Measurements from ENCODE around the gene TTC21A. TPM values are rescaled to one million over a fixed set of nuclear protein-coding genes. Genes with fewer than 3 reads are reported as not detected.

Gene TTC21A
- total and polyA plus RNA-seq, 11 donors: 0.72 to 4.8 (median 1.9) TPM

DNA sequence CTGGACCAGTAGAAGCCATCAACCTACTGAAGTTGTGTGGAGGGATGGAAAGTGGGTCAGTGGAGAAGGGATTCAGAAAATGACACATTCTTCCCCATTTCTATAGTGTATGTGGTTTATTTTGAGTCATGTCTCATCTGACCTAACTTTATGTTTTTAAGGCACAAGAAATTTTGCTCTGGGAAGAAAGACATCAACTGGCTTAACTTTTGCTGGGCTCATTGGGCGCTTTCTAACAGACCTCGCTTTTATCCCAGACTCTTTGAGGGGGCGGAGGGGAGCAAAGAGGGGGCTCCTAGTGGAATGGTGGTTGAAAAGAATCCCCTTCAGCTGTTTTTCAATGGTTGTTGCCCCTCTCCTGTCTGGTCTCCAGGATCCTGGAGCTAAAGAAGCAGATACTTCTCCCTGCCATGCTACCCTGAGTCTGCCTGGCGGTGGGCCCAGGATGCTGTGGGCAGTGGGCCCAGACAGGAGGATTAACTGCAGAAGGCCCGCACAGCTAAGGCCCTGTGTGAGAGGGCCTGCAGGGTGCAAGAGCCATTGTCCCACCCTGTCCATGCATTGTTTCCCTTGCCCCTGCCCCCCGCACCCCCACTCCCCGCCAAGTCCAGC, 31.4 kb downstream of the TTC21A start:
- H3K27me3 ChIP-seq: no peaks in the 10 kb centered on the region
- no peaks in the 10 kb centered on the region for H3K9me3 ChIP-seq
- DNase-seq (peak in 4 of 5 donors; percentile 65 to 83 (median 74)), ATAC-seq (peak; percentile 46 to 54 (median 48))
- no peak overlapping the region for H3K4me3 ChIP-seq
- intact Hi-C loops (cut with DNase I): loop anchor here in 5 of 10 donors (5.0 to 10.0 kb wide), 3 partner anchors 38 to 46 kb away; no protein-coding TSS in a partner anchor
- peaks cover 32 to 86% (median 50%) of the 10 kb centered on the region in 12 donors for H3K4me1 ChIP-seq
- peaks cover 9 to 49% (median 33%) of the 10 kb centered on the region in 9 donors for H3K36me3 ChIP-seq
- no peak for TF ChIP-seq POLR2A (IDR thresholded peaks at IDR 0.05)
- TF ChIP-seq, protein P1, sequence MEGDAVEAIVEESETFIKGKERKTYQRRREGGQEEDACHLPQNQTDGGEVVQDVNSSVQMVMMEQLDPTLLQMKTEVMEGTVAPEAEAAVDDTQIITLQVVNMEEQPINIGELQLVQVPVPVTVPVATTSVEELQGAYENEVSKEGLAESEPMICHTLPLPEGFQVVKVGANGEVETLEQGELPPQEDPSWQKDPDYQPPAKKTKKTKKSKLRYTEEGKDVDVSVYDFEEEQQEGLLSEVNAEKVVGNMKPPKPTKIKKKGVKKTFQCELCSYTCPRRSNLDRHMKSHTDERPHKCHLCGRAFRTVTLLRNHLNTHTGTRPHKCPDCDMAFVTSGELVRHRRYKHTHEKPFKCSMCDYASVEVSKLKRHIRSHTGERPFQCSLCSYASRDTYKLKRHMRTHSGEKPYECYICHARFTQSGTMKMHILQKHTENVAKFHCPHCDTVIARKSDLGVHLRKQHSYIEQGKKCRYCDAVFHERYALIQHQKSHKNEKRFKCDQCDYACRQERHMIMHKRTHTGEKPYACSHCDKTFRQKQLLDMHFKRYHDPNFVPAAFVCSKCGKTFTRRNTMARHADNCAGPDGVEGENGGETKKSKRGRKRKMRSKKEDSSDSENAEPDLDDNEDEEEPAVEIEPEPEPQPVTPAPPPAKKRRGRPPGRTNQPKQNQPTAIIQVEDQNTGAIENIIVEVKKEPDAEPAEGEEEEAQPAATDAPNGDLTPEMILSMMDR (IDR thresholded peaks at IDR 0.05): no peak
- peak overlapping the region in 1 of 12 donors; percentile 34 for H3K27ac ChIP-seq
- 68 to 88% (median 72%) methylated on average over 6 to 7 of the region's 7 CpGs for WGBS, 4 donors

DNA sequence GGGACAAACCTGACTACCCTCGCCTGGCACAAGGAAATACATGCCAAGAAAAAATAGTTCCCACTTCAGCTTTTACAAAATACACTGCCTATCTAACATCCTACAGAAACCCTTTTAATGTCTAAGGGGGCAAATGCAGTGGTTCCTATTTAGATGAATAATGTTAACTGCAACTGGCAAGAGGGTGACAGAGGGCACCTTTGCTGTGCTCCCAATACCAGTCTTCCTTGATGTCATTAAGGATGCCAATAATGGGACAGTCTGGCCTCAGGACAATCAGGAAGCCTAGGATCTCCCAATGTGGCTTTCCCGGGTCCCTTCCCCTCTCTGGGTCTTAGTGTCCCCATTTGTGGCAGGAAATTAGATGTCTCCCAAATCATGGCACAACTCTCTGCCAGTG, 32.0 kb downstream of the TTC21A start:
- Histone ChIP-seq H3K9me3 (no peaks in the 10 kb centered on the region), H3K4me3 (no peak overlapping the region), H3K27ac (peak overlapping the region in 3 of 12 donors; percentile 34 to 60 (median 36)), H3K27me3 (no peaks in the 10 kb centered on the region), H3K36me3 (peaks cover 9 to 55% (median 39%) of the 10 kb centered on the region in 9 donors), H3K4me1 (peaks cover 28 to 80% (median 50%) of the 10 kb centered on the region in 12 donors)
- no peak for TF ChIP-seq POLR2A (IDR thresholded peaks at IDR 0.05)
- TF ChIP-seq, protein P1 (IDR thresholded peaks at IDR 0.05): no peak
- DNase-seq: no peak
- ATAC-seq: no peak
- WGBS, 4 donors: 63 to 82% (median 79%) methylated on average over 2 of the region's 2 CpGs
- intact Hi-C loops (cut with DNase I): loop anchor here in 5 of 10 donors (5.0 to 10.0 kb wide), 3 partner anchors 38 to 45 kb away; no protein-coding TSS in a partner anchor

DNA sequence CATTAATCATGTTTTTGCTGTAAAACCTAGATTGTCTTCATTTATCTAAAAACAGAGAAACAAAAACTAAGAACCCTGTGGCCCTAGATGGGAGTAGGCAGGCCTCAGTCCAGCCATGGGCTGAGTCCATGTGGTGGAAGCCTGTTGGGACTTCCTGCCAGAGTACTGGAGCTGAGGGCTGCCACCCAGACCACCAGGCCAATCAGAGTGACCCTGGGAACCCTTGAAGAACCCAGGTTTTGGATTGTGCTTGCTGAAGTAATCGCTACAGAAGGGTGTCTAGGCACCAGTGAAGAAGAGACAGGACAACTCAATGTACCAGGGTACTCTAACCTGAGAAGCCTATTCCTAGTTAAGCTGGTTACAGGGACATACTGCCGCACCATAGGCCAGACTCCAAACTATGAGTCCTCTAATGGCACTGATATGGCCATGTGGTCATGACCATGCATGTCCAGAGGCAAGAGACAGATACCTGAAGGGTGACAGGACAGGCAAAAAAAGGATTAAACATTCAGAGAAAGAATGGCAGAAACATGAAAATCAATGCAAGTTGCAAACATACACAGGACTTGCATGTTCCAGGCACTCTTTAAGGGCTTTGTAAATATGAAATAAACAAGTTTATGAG, 33.0 kb downstream of the TTC21A start:
- H3K9me3 ChIP-seq: no peaks in the 10 kb centered on the region
- peak overlapping the region in 9 of 12 donors; percentile 7 to 60 (median 43) for H3K27ac ChIP-seq
- DNase-seq (no peak), ATAC-seq (no peak)
- 84 to 93% (median 88%) methylated on average over 2 of the region's 2 CpGs for WGBS, 4 donors
- H3K27me3 ChIP-seq: no peaks in the 10 kb centered on the region
- peaks cover 14 to 65% (median 49%) of the 10 kb centered on the region in 9 donors for H3K36me3 ChIP-seq
- H3K4me1 ChIP-seq: peaks cover 24 to 79% (median 44%) of the 10 kb centered on the region in 12 donors
- H3K4me3 ChIP-seq: no peak overlapping the region
- TF ChIP-seq, protein P1 (IDR thresholded peaks at IDR 0.05): no peak
- no peak for TF ChIP-seq POLR2A (IDR thresholded peaks at IDR 0.05)
- intact Hi-C loops (cut with DNase I): loop anchor here in 1 of 10 donors (5.0 kb wide), 1 partner anchor 42 kb away; no protein-coding TSS in a partner anchor
